SKM-1 treated with dmso at 0.1 percent for 144 hours (cell line): ENCODE results near the gene GNA15.
A peak's percentile ranks its signal among the peaks of the same experiment; 100 is the strongest.

ENCODE experiments used
- DNase-seq: peaks from one replicate; lab custom pipeline; 2025; ENCODE audit not compliant: unreplicated experiment; lab: John Stamatoyannopoulos, UW

The GNA15 gene

DNA sequence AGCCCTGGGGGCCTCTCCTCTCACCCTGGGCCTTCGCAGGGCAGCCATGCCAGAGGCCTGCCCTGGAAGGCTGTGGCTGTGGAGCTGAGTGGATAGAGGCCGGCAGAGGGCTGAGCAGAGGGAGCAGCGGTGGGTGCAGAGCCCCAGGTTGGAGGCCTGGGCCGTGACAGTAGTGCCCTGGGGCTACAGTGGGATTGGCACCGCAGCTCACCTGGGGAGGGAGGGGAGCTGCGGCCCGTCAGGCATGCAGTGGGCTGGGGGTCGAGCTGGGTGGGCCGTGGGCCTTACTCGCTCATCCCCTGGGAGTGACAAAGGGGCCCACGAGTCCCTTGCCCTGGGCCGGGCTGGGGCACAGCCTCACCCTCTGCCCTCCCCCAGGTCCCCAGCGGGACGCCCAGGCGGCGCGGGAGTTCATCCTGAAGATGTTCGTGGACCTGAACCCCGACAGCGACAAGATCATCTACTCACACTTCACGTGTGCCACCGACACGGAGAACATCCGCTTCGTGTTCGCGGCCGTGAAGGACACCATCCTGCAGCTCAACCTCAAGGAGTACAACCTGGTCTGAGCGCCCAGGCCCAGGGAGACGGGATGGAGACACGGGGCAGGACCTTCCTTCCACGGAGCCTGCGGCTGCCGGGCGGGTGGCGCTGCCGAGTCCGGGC is 15.1 kb upstream of the GNA15 start:
- DNase-seq, result no peak

DNA sequence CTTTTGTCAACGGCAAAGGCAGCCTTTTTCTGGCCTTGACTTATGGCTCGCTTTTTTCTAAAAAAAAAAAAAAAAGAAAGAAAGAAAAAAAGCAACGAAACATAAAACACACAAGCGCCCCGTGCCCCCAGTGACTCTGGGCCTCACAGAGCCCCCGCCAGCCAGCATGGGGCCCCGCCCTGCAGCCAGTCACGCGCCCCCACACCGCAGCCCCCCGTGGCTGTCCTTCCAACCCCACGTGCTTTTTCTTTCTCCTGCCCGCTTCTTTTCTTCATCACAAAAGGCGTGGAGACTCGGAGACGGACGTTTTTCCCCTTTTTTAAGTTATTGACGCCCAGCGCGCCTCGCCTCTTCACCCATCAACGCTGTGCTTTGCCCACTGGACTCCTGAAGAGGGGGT is 14.4 kb upstream of the GNA15 start:
- no peak for DNase-seq

DNA sequence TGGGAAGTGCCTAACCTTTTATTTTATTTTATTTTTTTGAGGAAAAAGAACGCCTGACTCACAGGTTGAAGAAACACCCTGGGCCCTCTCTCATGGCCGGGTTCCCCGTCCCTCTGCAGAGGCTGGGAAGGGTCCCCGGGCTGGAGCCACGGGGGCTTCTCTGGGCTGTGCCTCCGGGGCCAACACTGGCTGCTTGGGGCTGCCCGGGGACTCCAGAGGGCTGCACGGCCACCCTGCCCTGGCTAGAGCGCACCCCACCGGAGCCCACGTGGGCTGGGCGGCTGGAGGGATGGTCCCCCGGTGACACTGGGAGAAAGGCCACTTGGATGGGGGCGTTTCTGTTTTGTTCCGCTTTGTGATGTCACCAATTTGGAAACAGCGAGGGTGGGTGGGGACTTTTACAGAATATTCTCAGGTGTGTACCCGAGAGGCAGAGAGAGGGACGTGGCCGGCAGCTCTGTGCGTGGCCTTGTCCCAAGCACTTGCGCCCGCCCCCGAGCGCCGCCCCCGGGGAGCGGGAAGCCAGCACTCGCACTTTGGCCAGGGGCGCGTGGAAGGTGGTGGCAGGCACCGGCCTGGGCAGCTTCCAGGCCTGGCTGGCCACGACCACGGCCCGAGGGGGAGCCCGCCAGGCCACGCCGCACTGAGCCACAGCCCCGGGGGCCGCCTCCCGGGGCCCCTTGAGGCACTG is 13.9 kb upstream of the GNA15 start:
- no peak for DNase-seq

DNA sequence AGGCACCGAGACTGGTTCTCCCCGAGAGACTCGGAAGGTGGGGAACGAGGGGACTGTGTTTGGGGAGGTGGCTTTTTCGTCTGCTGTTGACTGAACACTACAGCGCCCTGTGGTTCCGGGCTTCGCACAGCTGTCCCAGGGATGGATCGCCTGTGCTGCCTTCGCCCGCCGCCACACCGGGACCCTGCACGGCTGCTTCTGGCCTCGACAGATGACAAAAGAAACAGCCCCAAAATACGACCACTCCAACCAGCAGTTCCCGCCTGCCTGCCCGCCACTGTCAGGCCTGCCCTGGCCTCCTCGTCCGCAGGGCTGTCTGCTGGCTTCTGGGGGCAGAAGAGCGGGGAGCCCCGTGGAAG is 13.3 kb upstream of the GNA15 start:
- no peak for DNase-seq

GRCh38 chr19:3123088-3123721 is 12.6 kb upstream of the GNA15 start:
- DNase-seq, result no peak

DNA sequence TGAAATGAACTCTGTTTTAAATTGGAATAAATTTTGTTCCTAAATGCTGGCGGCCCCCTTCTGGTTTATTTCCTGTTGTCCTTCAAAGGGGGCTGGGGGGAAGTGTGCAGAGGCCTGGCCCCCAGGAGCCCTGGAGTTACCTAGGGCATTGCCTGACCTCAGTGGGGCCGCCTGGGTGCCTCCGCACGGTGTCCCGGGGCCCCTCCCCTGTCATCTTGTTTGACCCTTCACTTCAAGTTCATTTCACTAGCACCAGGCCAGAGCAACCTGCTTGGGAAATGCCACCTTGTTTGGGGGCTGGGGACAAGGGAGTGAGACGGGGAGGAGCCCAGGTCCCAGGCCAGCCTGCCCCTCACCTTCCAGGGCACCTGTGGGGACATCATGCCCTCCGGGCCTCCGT is 11.9 kb upstream of the GNA15 start:
- DNase-seq, result no peak

GRCh38 chr19:3124630-3125029 is 11.2 kb upstream of the GNA15 start:
- no peak for DNase-seq

DNA sequence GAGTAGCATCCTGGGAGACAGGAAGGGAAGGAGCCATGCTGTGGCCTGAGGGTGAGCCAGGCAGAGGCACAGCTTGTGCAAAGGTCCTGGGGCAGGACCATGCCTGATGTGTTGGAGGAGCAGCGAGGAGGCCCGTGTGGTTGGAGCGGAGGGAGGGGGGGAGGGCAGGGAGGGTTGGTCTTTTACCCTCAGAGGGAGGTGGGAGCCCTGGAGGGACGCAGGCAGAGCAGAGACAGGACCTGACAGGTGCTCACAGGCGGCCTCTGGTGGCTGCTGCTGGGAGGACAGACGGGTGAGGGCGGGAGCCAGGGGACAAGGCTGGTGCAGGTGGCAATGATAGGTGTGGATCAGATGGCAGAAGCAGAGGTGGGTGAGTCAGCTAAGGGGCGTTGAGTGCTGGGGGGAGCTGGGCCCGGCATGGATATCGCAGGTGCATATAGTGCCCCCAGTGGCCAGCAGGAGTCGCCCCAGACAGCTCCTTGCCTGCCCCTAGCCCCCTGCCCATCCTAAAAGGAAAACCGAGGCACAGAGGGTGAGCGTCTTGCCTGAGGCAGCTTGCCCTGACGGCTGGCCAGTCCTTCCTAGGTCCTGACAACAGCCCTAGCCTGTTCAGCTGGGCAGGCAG is 9.8 kb upstream of the GNA15 start:
- peak; percentile 25 for DNase-seq

DNA sequence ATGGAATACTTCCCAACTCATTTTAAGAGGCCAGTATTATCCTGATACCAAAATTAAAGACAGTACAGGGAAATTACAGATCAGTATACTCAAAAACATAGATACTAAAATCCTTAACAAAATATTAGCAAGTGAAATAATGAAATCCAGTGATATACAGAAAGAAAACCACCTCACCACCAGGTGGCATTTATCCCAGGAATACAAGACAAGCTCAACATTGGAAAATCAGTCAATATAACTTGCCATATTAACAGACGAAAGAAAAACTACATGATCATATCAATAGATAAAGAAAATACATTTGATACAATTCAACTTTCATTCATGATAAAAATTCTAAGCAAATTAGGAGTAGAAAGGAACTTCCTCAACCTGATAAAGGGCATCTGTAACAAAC is 6.7 kb upstream of the GNA15 start:
- no peak for DNase-seq

DNA sequence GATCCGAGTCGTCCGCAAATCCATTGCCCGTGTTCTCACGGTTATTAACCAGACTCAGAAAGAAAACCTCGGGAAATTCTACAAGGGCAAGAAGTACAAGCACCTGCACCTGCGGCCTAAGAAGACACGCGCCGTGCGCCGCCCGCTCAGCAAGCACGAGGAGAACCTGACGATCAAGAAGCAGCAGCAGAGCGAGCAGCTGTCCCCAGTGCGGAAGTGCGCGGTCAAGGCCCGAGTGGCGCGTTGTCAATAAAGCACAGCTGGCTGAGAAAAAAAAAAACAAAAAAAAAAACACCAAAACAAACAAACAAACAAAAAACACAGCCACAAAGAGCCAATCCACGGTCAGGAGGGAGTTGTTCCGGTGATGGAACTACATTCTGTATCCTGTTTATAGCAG is 4.7 kb upstream of the GNA15 start:
- no peak for DNase-seq

DNA sequence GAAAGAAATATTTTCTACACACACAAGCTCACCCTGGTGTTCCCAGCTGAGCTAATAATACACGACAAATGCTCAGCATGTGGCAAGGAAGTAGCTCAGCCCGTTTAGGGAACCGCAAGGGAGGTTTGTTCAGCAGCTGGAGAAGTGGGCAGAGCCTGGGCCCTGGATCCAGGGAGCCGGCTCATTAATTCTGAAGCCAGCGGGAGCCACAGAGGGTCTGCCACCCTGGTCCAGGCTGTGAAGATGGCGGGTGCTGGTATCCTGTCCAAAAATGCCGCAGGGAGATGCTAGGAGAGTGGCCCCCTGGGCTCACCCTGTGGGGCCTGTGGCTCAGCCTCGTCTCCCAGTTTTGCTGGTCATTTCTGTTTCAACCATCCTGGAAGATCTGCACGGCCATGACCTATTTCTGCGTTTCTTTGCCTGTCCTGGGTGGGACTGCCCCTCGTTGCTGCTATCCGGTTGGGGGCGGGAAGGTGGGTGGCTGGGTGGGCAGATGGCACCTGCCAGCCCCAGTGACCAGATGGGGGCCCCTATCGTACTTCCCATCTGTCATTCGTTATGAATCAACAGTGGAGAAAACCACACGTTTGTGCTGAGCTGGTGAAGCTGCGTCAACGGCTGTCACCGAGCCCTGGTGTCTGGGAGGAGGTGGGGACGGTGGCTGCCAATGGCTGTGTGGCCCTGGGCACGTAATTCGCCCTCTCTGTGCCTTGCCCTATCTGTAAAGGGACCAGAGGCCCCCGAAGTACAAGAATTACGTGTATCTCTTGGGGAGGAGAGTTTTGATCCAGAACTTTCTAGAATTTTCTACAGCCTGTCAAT is 2.7 kb upstream of the GNA15 start:
- DNase-seq, result peak; percentile 53

DNA sequence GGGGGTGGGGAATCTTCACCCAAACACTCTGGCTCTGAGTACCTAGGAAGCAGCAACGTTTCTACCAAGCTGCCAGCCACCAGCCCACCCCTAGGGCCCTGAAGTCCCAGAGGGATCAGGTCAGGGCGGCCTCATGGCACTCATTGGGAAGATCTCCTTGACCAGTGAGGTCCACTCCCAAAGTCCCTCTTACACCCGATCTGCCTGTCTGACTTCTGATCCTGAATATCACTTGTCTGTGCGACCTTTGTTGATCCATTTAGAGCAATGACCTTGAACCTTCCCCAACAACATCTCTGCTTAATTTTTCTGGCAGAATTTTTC is 2.1 kb upstream of the GNA15 start:
- DNase-seq, result no peak

DNA sequence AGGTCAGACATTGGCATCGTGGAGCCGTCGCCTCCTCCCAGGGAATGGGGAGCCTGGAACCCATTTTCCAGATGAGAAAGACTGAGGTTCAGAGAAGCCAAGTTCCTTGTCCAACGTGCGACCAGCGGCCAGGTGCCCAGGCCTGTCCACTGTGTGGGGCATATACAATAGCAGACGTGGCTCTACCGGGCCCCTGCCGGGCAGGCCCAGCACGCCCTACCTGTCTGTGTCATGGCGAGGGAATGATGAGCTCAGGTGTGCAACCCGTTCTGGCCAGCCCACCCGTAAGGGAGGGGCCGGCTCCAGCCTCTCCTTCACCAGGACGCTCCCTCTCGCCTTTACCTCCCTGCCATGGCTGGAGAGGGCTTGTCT is 837 bp downstream of the GNA15 start:
- DNase-seq, result no peak

- no peak for DNase-seq
Measured at GRCh38 chr19:3137119-3137518, 1.3 kb downstream of the GNA15 start.

- DNase-seq, result no peak
Measured at GRCh38 chr19:3138268-3138667, 2.4 kb downstream of the GNA15 start.

DNA sequence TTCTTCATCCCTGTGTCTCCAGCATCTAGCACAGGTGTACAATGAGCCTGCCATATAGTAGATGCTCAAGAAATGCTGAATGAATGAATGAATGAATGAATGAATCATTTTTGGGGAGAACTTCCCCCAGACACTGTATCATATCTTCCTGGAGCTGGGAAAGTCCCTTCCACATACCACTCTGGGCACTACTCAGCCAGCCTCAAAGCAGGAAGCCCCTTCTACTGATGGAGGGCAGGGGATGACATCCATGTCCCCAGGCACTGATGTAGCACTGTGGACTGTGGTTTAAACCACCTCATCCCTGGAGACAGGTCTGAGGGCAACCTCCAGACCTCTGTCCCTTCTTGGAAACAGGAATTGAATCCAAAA is 4.8 kb downstream of the GNA15 start:
- no peak for DNase-seq

DNA sequence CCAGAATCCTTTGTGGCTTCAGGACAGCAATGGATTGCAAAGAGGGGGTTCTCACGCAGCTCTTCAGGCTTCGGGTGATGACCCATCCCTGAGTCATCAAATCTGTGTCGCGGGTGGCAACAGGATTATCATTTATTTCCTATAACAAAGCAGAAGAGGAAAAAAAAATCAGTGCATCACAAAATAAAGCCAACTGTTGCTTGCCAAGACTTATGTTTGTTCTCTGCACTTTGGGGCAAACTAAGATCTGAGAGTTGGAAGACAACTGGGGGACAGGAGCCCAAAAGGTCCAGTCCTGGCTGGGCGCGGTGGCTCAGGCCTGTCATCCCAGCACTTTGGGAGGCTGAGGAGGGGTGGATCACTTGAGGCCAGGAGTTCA is 6.4 kb downstream of the GNA15 start:
- DNase-seq, result no peak

- no peak for DNase-seq
Measured at GRCh38 chr19:3142781-3143337, 7.0 kb downstream of the GNA15 start.

GRCh38 chr19:3145909-3146676 is 10.3 kb downstream of the GNA15 start:
- DNase-seq, result peak; percentile 71

- no peak for DNase-seq
Measured at GRCh38 chr19:3146677-3147100, 10.9 kb downstream of the GNA15 start.

- DNase-seq, result no peak
Measured at GRCh38 chr19:3148503-3148902, 12.7 kb downstream of the GNA15 start.
